ENCODE data around the gene YPEL2.

Gene YPEL2

DNA sequence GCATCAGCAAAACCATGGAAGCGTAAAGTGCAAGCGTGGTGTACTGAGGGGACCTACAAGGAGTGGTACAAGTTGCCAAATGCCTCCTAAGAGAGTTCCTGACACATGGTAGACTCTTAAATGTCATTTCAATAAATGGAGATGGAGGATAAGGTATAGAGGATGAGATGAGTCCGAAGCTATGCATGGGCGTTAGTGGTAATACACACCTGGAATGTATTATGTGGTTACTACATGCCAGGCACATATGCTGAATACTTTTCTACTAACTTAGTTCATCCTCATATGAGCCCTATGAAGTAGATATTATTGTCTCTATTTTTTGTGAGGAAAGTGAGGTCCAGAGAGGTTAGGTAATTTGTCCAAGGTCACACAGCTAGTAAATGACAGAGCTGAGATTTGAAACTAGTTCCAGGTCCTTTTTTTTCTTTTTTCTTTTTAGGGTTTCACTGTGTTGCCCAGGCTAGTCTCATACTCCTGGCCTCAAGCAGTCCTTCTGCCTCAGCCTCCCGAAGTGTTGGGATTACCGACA, 15.5 kb downstream of the YPEL2 start:
- H3K27me3 ChIP-seq (ENCODE audit: low read depth, low read length) = no peaks in the 10 kb centered on the region
- no peak overlapping the region for H3K9ac ChIP-seq (ENCODE audit: low read length)
- H4K20me1 ChIP-seq (ENCODE audit: insufficient read depth, low read length) = peaks cover 19% of the 10 kb centered on the region; the same call in 1 of the 2 replicates
- H3K4me3 ChIP-seq (ENCODE audit: low read length) = no peak overlapping the region
- H2AFZ ChIP-seq (ENCODE audit: low read depth, low read length) = no peak overlapping the region
- H3K27ac ChIP-seq (ENCODE audit: low read length) = no peak overlapping the region
- H3K9me3 ChIP-seq (ENCODE audit: insufficient read depth, low read length) = no peaks in the 10 kb centered on the region
- H3K4me1 ChIP-seq (ENCODE audit: low read length) = peaks cover 70% of the 10 kb centered on the region
- H3K4me2 ChIP-seq (ENCODE audit: low read length) = no peak overlapping the region
- H3K36me3 ChIP-seq (replicated peaks; ENCODE audit: low read depth, low read length) = peaks cover 5% of the 10 kb centered on the region
- TF ChIP-seq EZH2phosphoT487 (IDR thresholded peaks at IDR 0.05; ENCODE audit: low read depth) = no peak
- TF ChIP-seq, protein P1, sequence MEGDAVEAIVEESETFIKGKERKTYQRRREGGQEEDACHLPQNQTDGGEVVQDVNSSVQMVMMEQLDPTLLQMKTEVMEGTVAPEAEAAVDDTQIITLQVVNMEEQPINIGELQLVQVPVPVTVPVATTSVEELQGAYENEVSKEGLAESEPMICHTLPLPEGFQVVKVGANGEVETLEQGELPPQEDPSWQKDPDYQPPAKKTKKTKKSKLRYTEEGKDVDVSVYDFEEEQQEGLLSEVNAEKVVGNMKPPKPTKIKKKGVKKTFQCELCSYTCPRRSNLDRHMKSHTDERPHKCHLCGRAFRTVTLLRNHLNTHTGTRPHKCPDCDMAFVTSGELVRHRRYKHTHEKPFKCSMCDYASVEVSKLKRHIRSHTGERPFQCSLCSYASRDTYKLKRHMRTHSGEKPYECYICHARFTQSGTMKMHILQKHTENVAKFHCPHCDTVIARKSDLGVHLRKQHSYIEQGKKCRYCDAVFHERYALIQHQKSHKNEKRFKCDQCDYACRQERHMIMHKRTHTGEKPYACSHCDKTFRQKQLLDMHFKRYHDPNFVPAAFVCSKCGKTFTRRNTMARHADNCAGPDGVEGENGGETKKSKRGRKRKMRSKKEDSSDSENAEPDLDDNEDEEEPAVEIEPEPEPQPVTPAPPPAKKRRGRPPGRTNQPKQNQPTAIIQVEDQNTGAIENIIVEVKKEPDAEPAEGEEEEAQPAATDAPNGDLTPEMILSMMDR (IDR thresholded peaks at IDR 0.05; ENCODE audit: low read depth, low read length) = no peak
- peaks cover 90% of the 10 kb centered on the region for H3K79me2 ChIP-seq (ENCODE audit: low read length)

GRCh38 chr17:59347975-59348391, 16.5 kb downstream of the YPEL2 start:
- Histone ChIP-seq H3K4me1 (ENCODE audit: low read length) (peaks cover 70% of the 10 kb centered on the region), H3K27ac (ENCODE audit: low read length) (peak overlapping the region; percentile 99), H3K27me3 (ENCODE audit: low read depth, low read length) (no peaks in the 10 kb centered on the region), H3K4me3 (ENCODE audit: low read length) (peak overlapping the region; percentile 37), H3K36me3 (replicated peaks; ENCODE audit: low read depth, low read length) (peaks cover 6% of the 10 kb centered on the region), H3K79me2 (ENCODE audit: low read length) (peaks cover 90% of the 10 kb centered on the region), H3K9ac (ENCODE audit: low read length) (peak overlapping the region; percentile 86), H4K20me1 (ENCODE audit: insufficient read depth, low read length) (peaks cover 9% of the 10 kb centered on the region; the same call in 1 of the 2 replicates), H3K9me3 (ENCODE audit: insufficient read depth, low read length) (no peaks in the 10 kb centered on the region), H3K4me2 (ENCODE audit: low read length) (peak overlapping the region; percentile 83), H2AFZ (ENCODE audit: low read depth, low read length) (no peak overlapping the region)
- TF ChIP-seq, protein P1 (IDR thresholded peaks at IDR 0.05; ENCODE audit: low read depth, low read length) = no peak
- TF ChIP-seq EZH2phosphoT487 (IDR thresholded peaks at IDR 0.05; ENCODE audit: low read depth) = no peak

GRCh38 chr17:59349178-59349577, 17.7 kb downstream of the YPEL2 start:
- no peak overlapping the region for H2AFZ ChIP-seq (ENCODE audit: low read depth, low read length)
- peak overlapping the region; percentile 47 for H3K4me3 ChIP-seq (ENCODE audit: low read length)
- H3K4me1 ChIP-seq (ENCODE audit: low read length) = peaks cover 58% of the 10 kb centered on the region
- peak overlapping the region; percentile 86 for H3K9ac ChIP-seq (ENCODE audit: low read length)
- H3K27me3 ChIP-seq (ENCODE audit: low read depth, low read length) = no peaks in the 10 kb centered on the region
- H3K4me2 ChIP-seq (ENCODE audit: low read length) = peak overlapping the region; percentile 83
- peaks cover 16% of the 10 kb centered on the region for H3K36me3 ChIP-seq (replicated peaks; ENCODE audit: low read depth, low read length)
- no peaks in the 10 kb centered on the region for H4K20me1 ChIP-seq (ENCODE audit: insufficient read depth, low read length)
- no peaks in the 10 kb centered on the region for H3K9me3 ChIP-seq (ENCODE audit: insufficient read depth, low read length)
- no peak for TF ChIP-seq EZH2phosphoT487 (IDR thresholded peaks at IDR 0.05; ENCODE audit: low read depth)
- TF ChIP-seq, protein P1 (IDR thresholded peaks at IDR 0.05; ENCODE audit: low read depth, low read length) = no peak
- peaks cover 86% of the 10 kb centered on the region for H3K79me2 ChIP-seq (ENCODE audit: low read length)
- H3K27ac ChIP-seq (ENCODE audit: low read length) = peak overlapping the region; percentile 99

GRCh38 chr17:59353106-59353854, 21.8 kb downstream of the YPEL2 start:
- no peak overlapping the region for H3K4me3 ChIP-seq (ENCODE audit: low read length)
- TF ChIP-seq, protein P1 (IDR thresholded peaks at IDR 0.05; ENCODE audit: low read depth, low read length) = no peak
- TF ChIP-seq EZH2phosphoT487 (IDR thresholded peaks at IDR 0.05; ENCODE audit: low read depth) = no peak
- H2AFZ ChIP-seq (ENCODE audit: low read depth, low read length) = no peak overlapping the region

More at GRCh38 chr17:59353106-59353854, 21.8 kb downstream of the YPEL2 start:
- Histone ChIP-seq H4K20me1 (ENCODE audit: insufficient read depth, low read length) (no peaks in the 10 kb centered on the region), H3K36me3 (replicated peaks; ENCODE audit: low read depth, low read length) (peaks cover 49% of the 10 kb centered on the region), H3K79me2 (ENCODE audit: low read length) (peaks cover 66% of the 10 kb centered on the region), H3K4me1 (ENCODE audit: low read length) (peaks cover 46% of the 10 kb centered on the region), H3K9me3 (ENCODE audit: insufficient read depth, low read length) (0 out of 2 replicates have a peak, but pooled peaks cover 3% of the 10 kb centered on the region), H3K27ac (ENCODE audit: low read length) (no peak overlapping the region), H3K4me2 (ENCODE audit: low read length) (no peak overlapping the region), H3K9ac (ENCODE audit: low read length) (no peak overlapping the region), H3K27me3 (ENCODE audit: low read depth, low read length) (no peaks in the 10 kb centered on the region)

All from OCI-LY3 (cell line).